ENCODE results near the gene ZBTB32.

The ZBTB32 gene

DNA sequence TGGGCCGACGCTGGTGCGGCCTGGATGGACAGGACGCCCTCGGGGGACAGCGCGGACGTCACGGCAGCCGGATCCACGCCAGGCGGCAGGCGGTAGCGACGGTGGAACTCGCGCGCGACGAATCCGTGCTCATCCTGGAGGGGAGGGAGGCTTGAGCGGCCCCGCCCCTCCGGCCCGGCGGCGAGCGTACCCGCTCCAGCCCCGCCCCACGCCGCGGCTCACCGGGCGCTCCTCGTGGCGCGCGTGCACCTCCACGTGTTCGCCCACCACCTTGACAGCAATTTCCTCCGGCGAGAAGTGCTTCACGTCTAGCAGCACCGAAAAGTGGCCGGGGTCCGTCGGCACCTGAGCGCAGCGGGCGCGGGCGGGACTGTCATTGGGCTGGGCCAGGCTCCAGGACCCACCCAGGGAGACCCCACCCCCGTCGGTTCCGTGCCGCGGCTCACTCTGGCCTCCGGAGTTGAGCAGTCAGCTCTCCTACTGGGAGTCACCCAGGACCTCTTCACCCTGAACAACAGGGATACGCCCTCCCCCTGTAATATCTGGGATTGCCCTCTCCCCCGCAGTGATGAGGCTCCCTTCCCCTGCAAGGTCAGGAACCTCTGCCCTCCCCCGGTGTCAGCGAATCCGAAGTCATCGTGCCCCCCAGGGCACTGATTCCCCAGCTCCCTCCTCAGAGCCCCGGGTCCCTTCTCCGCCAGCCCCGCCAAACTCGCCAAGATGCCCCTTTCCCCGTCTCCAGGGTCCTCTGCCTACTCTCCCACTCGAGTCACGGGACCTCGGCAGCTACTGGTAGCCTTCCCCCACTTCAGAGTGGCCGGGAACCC is 51.4 kb downstream of the ZBTB32 start:
- POLR2A ChIA-PET (ENCODE audit: low non-redundant PET), result no interaction called here
- DNase-seq (ENCODE audit: low spot score), result no peak
- CTCF ChIA-PET, result no interaction called here
- peak overlapping the region; percentile 98 for H3K27ac ChIP-seq
- no peak for TF ChIP-seq CTCF (conservative IDR thresholded peaks at IDR 0.05; ENCODE audit: low read depth)

DNA sequence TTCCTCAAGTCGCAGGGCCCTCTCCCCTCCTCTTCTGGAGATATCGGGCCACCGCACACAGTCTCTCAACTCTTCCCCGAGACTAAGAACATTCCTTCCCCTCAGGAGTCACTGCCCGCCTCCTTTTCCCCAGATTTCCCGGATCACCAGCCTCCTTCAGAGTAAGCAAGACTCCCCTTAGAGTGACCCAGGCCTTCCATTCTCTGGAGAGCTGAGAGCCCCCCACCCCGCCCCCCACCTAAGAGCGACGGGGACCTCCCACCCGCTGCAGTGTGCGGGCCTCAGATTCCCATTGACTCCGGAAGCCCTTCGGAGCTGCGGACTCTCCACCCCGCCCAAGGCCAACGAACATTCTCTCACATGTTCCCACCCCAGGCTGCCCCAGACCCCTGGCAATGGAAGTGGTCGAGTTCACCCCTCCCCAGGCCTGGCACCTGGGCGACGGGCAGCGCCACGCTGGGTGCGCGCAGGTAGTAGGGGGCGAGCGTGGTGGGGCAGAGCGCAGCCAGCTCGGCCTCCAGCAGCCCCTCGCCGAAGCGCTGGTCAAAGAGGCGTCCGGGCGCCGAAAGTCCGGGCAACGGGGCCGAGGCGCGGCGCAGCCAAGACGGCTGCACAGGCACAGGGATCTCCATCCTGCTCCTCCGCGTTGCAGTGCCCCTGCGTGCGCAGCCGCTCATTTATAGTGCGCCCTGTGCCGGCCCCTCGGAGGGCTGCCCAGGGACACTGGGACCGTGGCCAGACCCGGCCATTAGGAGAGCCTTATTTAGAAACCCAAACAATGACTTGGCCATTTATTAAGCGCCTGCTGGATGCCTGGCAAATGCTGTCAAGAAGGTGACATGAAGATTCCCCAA is 52.2 kb downstream of the ZBTB32 start, which contains the start of gene HSPB6:
Gene HSPB6 (minus strand): TSS at position 653 of the 854 bp plus-strand sequence. CDS start 21 bp downstream, at position 632.
- TF ChIP-seq CTCF (conservative IDR thresholded peaks at IDR 0.05; ENCODE audit: low read depth), result no peak
- CTCF ChIA-PET, result no interaction called here
- no peak for DNase-seq (ENCODE audit: low spot score)
- POLR2A ChIA-PET (ENCODE audit: low non-redundant PET), result interaction anchor here (0.8 kb wide), 1 partner anchor 8 kb away, joined by 4 read pairs; the partner anchor contains the start of gene LIN37
- H3K27ac ChIP-seq, result peak within 1 kb of the TSS; percentile 98

- TF ChIP-seq CTCF (conservative IDR thresholded peaks at IDR 0.05; ENCODE audit: low read depth), result no peak
- H3K27ac ChIP-seq, result peak overlapping the region; percentile 98
- ChIA-PET CTCF (no interaction called here), POLR2A (ENCODE audit: low non-redundant PET) (interaction anchor here (0.8 kb wide), 1 partner anchor 9 kb away, joined by 4 read pairs; the partner anchor contains the start of gene LIN37)
- no peak for DNase-seq (ENCODE audit: low spot score)
Observed at GRCh38 chr19:35757231-35757748, 52.9 kb downstream of the ZBTB32 start.

DNA sequence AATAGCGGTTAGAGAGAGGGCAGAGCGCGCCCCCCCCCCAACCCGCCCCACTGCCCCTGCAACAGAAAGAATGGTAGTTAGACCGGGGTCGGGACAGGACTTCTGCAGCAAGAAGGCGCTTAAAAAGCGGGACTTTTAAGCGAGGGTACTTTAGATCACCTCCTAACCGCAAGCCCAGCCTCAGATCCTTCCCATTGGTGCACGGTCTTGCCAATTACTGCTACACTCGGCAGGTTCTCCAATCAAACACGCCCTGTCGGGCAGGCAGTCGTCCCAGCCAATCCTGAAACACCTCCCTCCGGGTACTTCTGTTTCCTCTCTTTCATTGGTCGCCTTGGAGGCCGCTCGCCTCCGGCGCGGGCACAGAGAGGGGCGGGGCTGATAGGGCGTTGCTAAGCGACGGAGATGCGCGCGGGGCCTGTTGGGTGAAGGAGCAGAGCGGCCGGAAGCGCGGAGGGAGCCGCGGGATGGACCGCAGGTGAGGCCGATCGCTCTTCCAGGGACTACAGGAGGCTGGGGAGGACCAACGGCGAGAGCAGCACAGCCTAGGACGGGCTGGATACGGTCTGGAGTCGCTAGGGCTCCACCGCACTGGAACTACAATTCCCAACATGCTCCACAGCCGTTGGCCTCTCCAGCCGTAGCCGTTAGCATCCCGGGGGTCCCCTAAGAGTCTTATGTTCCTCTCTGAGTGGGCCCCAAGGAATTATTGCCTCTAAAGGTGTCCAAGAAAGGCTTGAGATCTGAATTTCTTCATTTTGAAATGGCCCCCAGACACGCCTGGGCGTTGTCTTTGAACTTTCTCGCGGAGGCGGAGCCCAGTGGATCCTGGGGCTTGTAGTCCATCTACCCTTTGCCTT is 53.6 kb downstream of the ZBTB32 start, which contains the start of gene PROSER3:
Gene PROSER3 (plus strand): TSS at position 428 of the 860 bp plus-strand sequence. CDS start 40 bp downstream, at position 468.
- CTCF ChIA-PET, result no interaction called here
- POLR2A ChIA-PET (ENCODE audit: low non-redundant PET), result interaction anchor here (0.8 kb wide), 1 partner anchor 10 kb away, joined by 3 read pairs; the partner anchor contains the start of gene LIN37
- H3K27ac ChIP-seq, result peak within 1 kb of the TSS; percentile 98
- peak; percentile 99 for DNase-seq (ENCODE audit: low spot score)
- no peak for TF ChIP-seq CTCF (conservative IDR thresholded peaks at IDR 0.05; ENCODE audit: low read depth)

- CTCF ChIA-PET, result no interaction called here
- peak overlapping the region; percentile 98 for H3K27ac ChIP-seq
- POLR2A ChIA-PET (ENCODE audit: low non-redundant PET), result no interaction called here
- DNase-seq (ENCODE audit: low spot score), result no peak
- no peak for TF ChIP-seq CTCF (conservative IDR thresholded peaks at IDR 0.05; ENCODE audit: low read depth)
Observed at GRCh38 chr19:35759697-35760096, 55.3 kb downstream of the ZBTB32 start.

Data from RWPE1 (cell line).